Activated CD4-positive, alpha-beta memory T cell treated with anti-CD3 and anti-CD28 coated beads, Interleukin-2, amount 10 ng/mL, durations not matched to agents 7 days and 5 days (primary cell): Measurements from ENCODE around the gene ARHGAP21. TPM values are rescaled to one million over a fixed set of nuclear protein-coding genes. Genes with fewer than 3 reads are reported as not detected.

Experiments used
- CTCF ChIA-PET: fragments of 350-600 bp; sonication (Branson Sonifier 250); formaldehyde crosslinking; loops from one replicate; lab custom pipeline; 2021; ENCODE audit warnings: antibody characterized with exemption, inconsistent platforms; lab: Charles Lee
- POLR2A ChIA-PET: fragments of 350-600 bp; sonication (Branson Sonifier 250); formaldehyde crosslinking; loops from one replicate; lab custom pipeline; 2021; ENCODE audit warnings: antibody characterized with exemption; lab: Charles Lee
- DNase-seq: peaks from one replicate; pipeline ENCODE4 v3.0.0-alpha.2; 2020
- H3K27ac Mint-ChIP-seq: one replicate; pipeline ENCODE4 v1.8.0; 2021; ENCODE audit warnings: mild to moderate bottlenecking, mixed read lengths
- H3K27me3 Mint-ChIP-seq: one replicate; pipeline ENCODE4 v1.8.0; 2021; ENCODE audit warnings: mixed read lengths
- H3K36me3 Mint-ChIP-seq: one replicate; pipeline ENCODE4 v1.8.0; 2021; ENCODE audit warnings: low read depth, mixed read lengths
- H3K4me1 Mint-ChIP-seq: one replicate; pipeline ENCODE4 v1.8.0; 2021; ENCODE audit warnings: mixed read lengths
- H3K4me3 Mint-ChIP-seq: one replicate; pipeline ENCODE4 v1.8.0; 2021; ENCODE audit warnings: mild to moderate bottlenecking, mixed read lengths
- H3K9me3 Mint-ChIP-seq: one replicate; pipeline ENCODE4 v1.8.0; 2021; ENCODE audit warnings: mixed read lengths
- total RNA-seq, 2 experiments: library from RNA; stranded (reverse); gene quantifications; one replicate each; pipeline ENCODE4 v1.2.3, GENCODE V29; 2021

The ARHGAP21 gene
- total RNA-seq, 2 experiments from 2014 or later, result 35.6 to 36.0 TPM

DNA sequence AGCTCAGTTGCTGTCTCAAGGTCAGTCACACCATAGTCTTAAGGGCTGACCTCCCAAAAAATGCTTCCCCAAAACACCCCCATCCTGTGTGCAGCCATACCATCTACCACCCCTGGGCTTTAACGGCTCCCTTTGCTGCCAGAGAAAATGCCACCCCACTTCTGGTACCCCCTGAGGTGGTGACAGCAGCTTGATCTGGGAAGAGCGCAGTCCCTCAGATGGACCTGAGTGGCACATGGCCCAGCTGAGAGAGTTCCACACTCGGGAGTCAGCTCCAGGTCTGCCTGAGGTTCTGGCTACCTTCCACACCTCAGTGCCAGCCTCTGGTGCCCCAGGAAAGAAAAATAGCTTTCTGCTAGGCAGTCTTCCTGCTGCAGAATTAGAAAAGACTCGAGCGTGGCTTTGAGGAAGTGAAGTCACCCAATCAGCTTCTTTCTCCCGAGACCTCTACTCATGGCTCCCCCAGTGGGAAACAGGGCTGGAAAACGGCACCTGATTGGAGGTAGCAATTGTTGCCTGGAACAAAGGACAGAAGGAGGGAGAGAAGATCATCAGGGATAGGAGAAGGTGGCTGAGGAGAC is 151.7 kb downstream of the ARHGAP21 start:
- H3K27me3 Mint-ChIP-seq, result peaks cover 24% of the 10 kb centered on the region
- DNase-seq, result no peak
- H3K4me1 Mint-ChIP-seq, result peaks cover 11% of the 10 kb centered on the region
- H3K9me3 Mint-ChIP-seq, result no peaks in the 10 kb centered on the region
- ChIA-PET POLR2A (no interaction called here), CTCF (no interaction called here)
- no peaks in the 10 kb centered on the region for H3K36me3 Mint-ChIP-seq
- no peak overlapping the region for H3K27ac Mint-ChIP-seq
- H3K4me3 Mint-ChIP-seq, result no peak overlapping the region

DNA sequence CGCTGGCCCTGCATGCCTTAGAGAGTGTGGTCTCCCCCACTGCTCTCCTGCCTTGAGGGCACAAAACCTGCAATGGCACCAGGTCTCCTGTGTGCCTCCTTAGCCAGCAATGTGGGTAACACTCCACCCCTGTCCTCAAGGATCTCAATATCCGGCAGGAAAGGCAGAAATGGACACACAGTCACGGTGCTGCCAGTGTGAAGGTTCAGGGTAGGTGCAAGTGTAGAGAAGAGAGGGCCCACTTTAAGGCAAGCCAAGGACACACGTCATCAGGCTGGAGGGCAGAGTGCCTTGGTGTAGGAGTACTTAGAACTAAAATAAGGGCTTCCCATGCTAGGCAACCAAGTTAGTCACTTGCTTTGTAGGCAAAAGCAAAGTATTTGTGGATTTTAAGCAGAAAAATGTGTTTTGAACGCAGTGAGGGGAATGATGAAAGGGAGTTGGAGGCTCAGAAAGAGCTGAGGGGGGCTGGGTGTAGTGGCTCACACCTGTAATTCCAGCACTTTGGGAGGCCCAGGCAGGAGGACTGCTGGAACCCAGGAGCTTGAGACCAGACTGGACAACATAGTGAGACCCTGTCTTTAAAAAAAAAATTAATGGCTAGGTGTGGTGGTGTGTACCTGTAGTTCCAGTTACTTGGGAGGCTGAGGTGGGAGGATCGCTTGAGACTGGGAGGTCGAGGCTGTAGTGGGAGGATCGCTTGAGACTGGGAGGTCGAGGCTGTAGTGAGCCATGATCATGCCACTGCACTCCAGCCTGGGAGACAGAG is 152.8 kb downstream of the ARHGAP21 start:
- Mint-ChIP-seq H3K4me3 (no peak overlapping the region), H3K4me1 (peaks cover 8% of the 10 kb centered on the region), H3K27me3 (peaks cover 21% of the 10 kb centered on the region), H3K27ac (no peak overlapping the region), H3K36me3 (no peaks in the 10 kb centered on the region), H3K9me3 (no peaks in the 10 kb centered on the region)
- CTCF ChIA-PET, result interaction anchor here (1.0 kb wide), 1 partner anchor 52 kb away, joined by 3 read pairs; no protein-coding TSS in a partner anchor
- POLR2A ChIA-PET, result no interaction called here
- DNase-seq, result no peak

DNA sequence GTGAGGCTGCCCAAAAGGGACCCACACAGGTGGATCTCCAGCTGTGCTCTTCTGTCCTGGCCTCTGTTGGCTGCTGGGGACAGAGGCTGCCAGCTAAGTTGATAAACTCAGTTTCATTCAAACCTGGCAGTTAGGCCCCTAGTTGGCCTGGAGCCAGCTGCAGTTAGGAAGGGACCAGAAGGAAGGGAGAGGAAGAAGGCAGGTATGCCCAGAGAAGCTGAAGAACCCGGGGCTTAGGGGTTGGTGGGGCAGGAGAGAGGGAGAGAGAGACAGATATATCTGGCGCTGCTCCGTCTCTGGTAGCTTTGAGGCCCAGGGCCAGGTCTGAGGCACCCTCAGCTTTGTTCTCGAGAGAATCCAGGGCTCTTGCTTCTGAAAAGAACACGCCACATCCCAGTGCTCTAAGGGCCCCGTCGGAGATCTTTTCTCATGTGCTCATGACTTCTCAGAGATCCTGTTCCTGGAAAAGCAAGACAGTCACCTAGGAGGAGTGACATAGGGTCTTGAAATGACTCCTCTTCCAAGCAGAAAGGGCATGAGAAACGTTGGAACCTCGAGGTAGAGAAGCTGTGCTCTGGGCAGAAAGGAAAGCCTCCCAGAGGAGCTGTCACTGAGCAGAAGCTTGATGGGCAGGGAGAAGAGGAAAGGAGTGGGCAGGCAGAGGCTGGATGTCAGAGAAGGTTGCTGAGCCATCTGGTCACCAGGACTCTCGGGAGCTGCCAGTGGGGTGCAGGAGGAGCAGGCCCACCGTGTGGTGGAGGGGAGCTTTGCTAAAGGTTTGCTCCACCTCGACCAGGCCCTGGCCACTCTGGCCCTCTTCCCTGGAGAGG is 153.6 kb downstream of the ARHGAP21 start:
- DNase-seq, result no peak
- H3K9me3 Mint-ChIP-seq, result no peaks in the 10 kb centered on the region
- H3K4me3 Mint-ChIP-seq, result no peak overlapping the region
- H3K27me3 Mint-ChIP-seq, result peaks cover 17% of the 10 kb centered on the region
- POLR2A ChIA-PET, result no interaction called here
- peaks cover 4% of the 10 kb centered on the region for H3K4me1 Mint-ChIP-seq
- CTCF ChIA-PET, result interaction anchor here (1.0 kb wide), 2 partner anchors 11 to 51 kb away, joined by 3 to 5 read pairs; no protein-coding TSS in a partner anchor
- H3K36me3 Mint-ChIP-seq, result no peaks in the 10 kb centered on the region
- H3K27ac Mint-ChIP-seq, result no peak overlapping the region

DNA sequence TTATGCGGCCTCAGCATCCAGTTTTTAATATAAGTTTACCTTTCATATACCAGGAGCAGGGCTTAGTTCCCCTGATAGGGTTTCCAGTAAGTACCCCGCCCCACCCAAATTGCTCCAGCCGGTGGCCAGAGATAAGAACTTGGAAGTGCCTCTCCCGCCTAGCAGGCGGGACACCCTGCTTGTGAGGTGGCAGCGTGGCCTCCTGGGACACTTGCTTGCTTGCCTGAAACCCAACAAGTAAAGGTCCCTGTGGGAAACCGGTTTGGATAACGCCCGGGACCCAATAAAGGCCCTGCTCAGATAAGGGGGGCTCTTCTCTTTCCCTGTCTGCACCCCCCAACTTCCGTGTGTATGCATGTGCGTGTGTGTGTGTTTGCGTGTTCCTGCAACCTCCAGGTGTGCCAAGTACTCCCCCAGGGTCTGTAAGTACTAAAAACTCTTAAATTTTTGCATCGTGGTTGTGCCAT is 154.3 kb downstream of the ARHGAP21 start:
- Mint-ChIP-seq H3K27ac (no peak overlapping the region), H3K27me3 (peaks cover 16% of the 10 kb centered on the region), H3K4me3 (no peak overlapping the region), H3K4me1 (peaks cover 1% of the 10 kb centered on the region), H3K9me3 (no peaks in the 10 kb centered on the region), H3K36me3 (no peaks in the 10 kb centered on the region)
- ChIA-PET POLR2A (no interaction called here), CTCF (interaction anchor here (1.0 kb wide), 1 partner anchor 12 kb away, joined by 5 read pairs; no protein-coding TSS in a partner anchor)
- no peak for DNase-seq

DNA sequence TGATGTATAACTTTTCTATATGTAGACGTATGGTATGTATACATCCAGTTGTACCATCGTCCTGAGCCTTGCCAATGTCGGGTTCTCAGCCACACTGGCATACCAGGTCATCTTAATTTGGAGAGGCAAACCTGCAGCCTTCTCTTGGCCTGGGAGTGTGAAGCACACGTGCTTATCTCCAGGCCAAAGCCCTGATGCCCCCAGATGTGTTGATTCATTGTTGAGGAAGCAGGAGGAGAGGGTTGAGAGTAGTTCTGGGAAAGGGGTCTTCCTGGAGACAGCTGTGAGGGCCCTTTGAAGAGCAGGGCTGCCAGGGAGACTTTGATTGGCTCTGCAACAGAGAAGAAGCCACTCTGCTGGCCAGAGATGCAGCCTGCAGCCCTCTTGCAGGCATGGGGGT is 155.6 kb downstream of the ARHGAP21 start:
- Mint-ChIP-seq H3K27me3 (peaks cover 19% of the 10 kb centered on the region), H3K9me3 (no peaks in the 10 kb centered on the region), H3K27ac (no peak overlapping the region), H3K4me1 (peaks cover 1% of the 10 kb centered on the region), H3K4me3 (no peak overlapping the region), H3K36me3 (no peaks in the 10 kb centered on the region)
- ChIA-PET CTCF (interaction anchor here (0.7 kb wide), 1 partner anchor 50 kb away, joined by 3 read pairs; no protein-coding TSS in a partner anchor), POLR2A (no interaction called here)
- DNase-seq, result no peak

DNA sequence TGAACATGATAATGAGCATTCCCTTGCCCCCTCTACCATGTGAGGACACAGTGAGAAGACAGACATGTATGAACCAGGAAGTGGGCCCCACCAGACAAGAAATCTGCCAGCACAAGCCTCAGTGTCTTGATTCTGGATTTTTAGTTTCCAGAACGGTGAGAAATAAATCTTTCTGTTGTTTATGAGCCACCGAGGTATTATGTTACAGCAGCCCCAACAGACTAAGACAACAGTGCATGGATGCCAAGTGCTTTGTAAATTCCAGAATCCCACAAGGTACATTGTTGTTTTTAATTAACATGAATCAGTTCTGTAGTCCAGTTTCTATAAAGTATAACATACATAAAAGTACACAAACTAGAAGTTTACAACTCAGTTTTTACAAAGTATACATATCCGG is 162.2 kb downstream of the ARHGAP21 start:
- no peak for DNase-seq
- H3K9me3 Mint-ChIP-seq, result no peaks in the 10 kb centered on the region
- no peak overlapping the region for H3K27ac Mint-ChIP-seq
- peaks cover 7% of the 10 kb centered on the region for H3K4me1 Mint-ChIP-seq
- CTCF ChIA-PET, result no interaction called here
- no peak overlapping the region for H3K4me3 Mint-ChIP-seq
- H3K36me3 Mint-ChIP-seq, result no peaks in the 10 kb centered on the region
- H3K27me3 Mint-ChIP-seq, result peaks cover 9% of the 10 kb centered on the region
- POLR2A ChIA-PET, result no interaction called here

DNA sequence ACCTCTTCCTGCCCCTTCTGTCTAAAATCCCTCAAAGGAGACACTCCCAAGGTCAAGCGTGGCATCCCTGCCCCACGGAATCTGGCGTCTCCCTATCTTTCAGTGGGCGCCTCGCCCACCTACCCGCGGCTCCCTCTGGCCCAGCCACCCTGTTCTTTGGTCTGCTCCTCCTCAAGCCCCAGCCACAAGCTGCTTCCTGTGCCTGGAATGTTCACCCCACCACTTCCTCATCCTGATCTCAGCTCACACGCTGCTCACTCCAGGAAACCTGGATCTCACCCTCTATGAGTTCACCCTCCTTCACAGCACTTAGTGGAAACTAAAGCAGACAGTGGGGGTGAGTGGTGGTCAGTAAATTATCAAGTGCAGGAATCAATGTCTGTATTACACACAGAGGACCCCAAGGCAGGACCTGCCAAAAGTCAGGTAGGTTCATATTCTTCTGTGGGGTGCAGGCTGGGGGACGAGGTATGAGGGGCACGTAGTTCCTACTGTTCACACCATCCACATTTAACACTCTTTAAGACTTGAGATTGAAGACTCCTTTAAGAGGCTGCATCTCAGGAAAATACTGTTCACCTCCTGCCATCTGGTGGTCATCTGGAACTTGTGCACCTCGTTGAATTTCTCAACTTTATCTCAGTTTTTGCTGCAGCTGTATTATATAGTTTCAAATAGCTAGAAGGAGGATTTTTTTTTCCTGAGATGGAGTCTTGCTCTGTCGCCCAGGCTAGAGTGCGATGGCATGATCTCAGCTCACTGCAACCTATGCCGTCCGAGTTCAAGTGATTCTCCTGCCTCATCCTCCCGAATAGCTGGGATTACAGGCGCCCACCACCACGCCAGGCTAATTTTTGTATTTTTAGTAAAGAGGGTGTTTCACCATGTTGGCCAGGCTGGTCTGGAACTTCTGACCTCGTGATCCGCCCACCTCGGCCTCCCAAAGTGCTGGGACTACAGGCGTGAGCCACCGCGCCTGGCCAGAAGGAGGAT is 166.6 kb downstream of the ARHGAP21 start:
- peaks cover 3% of the 10 kb centered on the region for H3K27me3 Mint-ChIP-seq
- H3K4me1 Mint-ChIP-seq, result peaks cover 10% of the 10 kb centered on the region
- POLR2A ChIA-PET, result no interaction called here

DNA sequence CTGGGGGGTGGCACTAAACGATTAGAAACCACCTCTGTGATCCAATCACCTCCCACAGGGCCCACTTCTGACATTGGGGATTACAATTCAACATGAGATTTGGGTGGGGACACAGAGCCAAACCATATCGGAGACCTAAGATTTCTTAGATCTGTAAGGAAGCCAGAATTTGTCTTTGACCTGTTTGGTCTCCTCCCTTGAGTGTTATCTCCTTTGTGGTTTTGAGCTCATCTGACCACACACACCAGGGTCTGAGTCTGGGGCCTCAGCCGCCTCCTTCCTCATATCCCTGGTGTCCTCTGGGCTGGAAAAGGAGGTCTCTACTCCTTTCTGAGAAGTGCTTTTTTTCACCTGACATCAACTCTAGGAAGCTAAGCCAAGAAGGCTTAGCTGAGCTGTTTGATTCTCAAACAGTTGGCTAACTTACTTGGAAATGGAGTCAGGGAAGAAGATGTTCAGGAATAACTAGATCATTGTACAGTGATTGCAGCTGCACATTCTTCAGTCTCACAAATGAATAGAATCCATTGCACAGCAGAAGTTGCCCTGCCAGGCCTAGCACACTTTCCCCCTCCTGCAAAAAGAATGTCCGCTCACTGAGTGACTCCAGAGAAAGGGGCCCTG is 167.4 kb downstream of the ARHGAP21 start:
- Mint-ChIP-seq H3K36me3 (no peaks in the 10 kb centered on the region), H3K27me3 (peaks cover 3% of the 10 kb centered on the region), H3K27ac (no peak overlapping the region), H3K9me3 (no peaks in the 10 kb centered on the region), H3K4me1 (peaks cover 10% of the 10 kb centered on the region), H3K4me3 (no peak overlapping the region)
- no peak for DNase-seq
- ChIA-PET POLR2A (no interaction called here), CTCF (interaction anchor here (1.2 kb wide), 1 partner anchor 28 kb away, joined by 3 read pairs; no protein-coding TSS in a partner anchor)

More for the DNA sequence above, 166.6 kb downstream of the ARHGAP21 start:
- CTCF ChIA-PET, result interaction anchor here (0.6 to 1.6 kb wide), 5 partner anchors 10 to 1150 kb away, joined by 3 to 4 read pairs (median 3); no protein-coding TSS in a partner anchor
- no peak overlapping the region for H3K4me3 Mint-ChIP-seq
- H3K9me3 Mint-ChIP-seq, result no peaks in the 10 kb centered on the region
- H3K27ac Mint-ChIP-seq, result no peak overlapping the region
- H3K36me3 Mint-ChIP-seq, result no peaks in the 10 kb centered on the region
- no peak for DNase-seq

DNA sequence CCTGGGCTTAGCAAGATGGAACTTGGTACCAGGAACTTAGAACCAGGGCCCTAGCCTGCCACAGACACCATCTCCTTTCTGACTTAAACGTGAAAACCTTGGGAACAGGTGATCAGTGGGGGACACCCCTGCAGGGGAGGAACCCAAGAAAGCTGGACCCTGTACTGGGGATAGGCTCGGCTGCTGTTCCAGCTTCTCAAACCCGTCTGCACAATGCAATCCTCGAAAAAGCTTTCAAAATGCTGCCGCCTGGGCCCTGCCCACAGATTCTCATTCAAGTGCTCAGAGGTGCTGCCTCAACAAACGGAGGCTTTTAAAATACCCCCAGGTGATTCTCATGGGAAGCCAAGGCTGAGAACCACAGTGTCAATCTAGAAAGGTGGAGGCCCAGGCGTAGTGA is 169.7 kb downstream of the ARHGAP21 start:
- no peaks in the 10 kb centered on the region for H3K36me3 Mint-ChIP-seq
- H3K9me3 Mint-ChIP-seq, result no peaks in the 10 kb centered on the region
- DNase-seq, result no peak
- peaks cover 10% of the 10 kb centered on the region for H3K4me1 Mint-ChIP-seq
- peaks cover 3% of the 10 kb centered on the region for H3K27me3 Mint-ChIP-seq
- no peak overlapping the region for H3K27ac Mint-ChIP-seq
- H3K4me3 Mint-ChIP-seq, result no peak overlapping the region
- POLR2A ChIA-PET, result no interaction called here
- CTCF ChIA-PET, result no interaction called here

DNA sequence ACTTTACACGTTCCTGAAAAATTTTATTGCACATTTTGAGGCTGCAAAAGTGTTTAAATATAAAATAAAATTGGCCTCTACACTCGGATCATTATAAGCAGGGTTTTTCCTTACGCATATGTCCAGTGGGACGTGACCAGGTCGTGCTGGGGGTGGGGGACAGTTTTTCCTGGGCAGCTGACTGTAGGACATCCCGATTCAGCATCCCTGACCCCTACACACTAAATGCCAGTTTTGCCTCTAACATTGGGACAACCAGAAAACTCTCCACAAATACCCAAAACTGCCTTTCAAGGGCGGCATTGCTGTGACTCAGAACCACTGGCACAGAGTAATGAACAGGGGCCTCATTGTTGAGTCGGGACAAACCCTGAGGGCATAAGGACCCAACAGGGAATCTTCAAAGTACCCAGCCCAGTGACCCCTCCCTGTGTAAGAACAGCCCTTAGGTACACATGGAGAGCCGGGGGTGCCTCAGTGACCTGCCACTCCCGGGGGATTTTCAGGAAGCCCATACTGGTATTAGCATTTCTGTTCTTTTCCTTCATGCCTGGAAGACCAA is 170.6 kb downstream of the ARHGAP21 start:
- H3K27ac Mint-ChIP-seq, result no peak overlapping the region
- POLR2A ChIA-PET, result no interaction called here
- H3K36me3 Mint-ChIP-seq, result no peaks in the 10 kb centered on the region
- H3K9me3 Mint-ChIP-seq, result no peaks in the 10 kb centered on the region
- DNase-seq, result no peak
- CTCF ChIA-PET, result no interaction called here
- no peak overlapping the region for H3K4me3 Mint-ChIP-seq
- H3K4me1 Mint-ChIP-seq, result peaks cover 10% of the 10 kb centered on the region
- H3K27me3 Mint-ChIP-seq, result peaks cover 3% of the 10 kb centered on the region

DNA sequence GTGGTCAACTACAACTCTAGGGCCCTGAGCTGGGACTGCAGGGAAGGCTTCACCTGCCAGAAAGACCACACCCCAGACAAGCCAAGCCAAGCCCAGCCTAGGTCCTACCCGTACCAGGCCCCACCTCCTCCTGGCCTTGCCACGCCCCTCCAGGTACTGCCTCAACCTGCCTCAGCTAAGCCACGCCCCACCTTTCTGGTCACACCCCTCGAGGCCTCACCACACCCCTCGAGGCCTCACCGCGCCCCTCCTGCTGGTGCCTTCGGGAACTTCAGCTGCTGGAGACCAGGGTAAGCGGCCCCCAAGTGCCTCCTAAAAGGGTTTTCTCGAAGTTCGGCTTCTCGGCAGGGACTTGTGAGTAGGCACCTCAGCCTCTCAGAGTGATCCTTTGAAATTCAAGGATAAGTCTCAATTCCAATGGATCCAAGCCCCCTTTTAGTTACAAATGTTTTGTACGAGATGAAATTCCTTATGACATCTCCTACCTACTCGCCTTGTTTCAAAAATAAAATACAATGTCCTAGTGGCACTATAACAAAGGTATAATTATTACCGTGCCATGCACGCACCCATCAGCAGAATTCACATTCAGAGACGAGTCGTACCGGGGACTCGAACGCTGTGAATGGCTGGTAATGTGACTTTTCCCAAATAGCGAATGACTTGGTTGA is 171.2 kb downstream of the ARHGAP21 start:
- no peak overlapping the region for H3K27ac Mint-ChIP-seq
- DNase-seq, result no peak
- peaks cover 3% of the 10 kb centered on the region for H3K27me3 Mint-ChIP-seq
- H3K36me3 Mint-ChIP-seq, result no peaks in the 10 kb centered on the region
- ChIA-PET CTCF (no interaction called here), POLR2A (no interaction called here)
- no peaks in the 10 kb centered on the region for H3K9me3 Mint-ChIP-seq
- H3K4me3 Mint-ChIP-seq, result no peak overlapping the region
- H3K4me1 Mint-ChIP-seq, result peaks cover 10% of the 10 kb centered on the region
